Neural cell (in vitro differentiated cells): Measurements from ENCODE around the gene TRMT6. TPM values are rescaled to one million over a fixed set of nuclear protein-coding genes. Genes with fewer than 3 reads are reported as not detected.

Experiments
- H2AFZ ChIP-seq: fragments of 200-600, 300-800 bp; sonication (generic), shearing (Covaris generic); 2 replicates; pipeline ENCODE4 v1.6.0; 2014; ENCODE audit warnings: low read depth, mild to moderate bottlenecking, antibody characterized with exemption, low read length, moderate library complexity
- H3F3A ChIP-seq: fragments of 200-600 bp; shearing (Covaris generic); 2 replicates; pipeline ENCODE4 v1.6.1; 2016; ENCODE audit warnings: mild to moderate bottlenecking, moderate library complexity, mixed read lengths, antibody characterized with exemption, low read length; ENCODE audit not compliant: insufficient read depth, poor library complexity, severe bottlenecking
- H3K27ac ChIP-seq: fragments of 200-600, 300-800 bp; sonication (generic), shearing (Covaris generic); 2 replicates; pipeline ENCODE4 v1.5.1; 2014; ENCODE audit warnings: mild to moderate bottlenecking, low read length, moderate library complexity
- H3K27me3 ChIP-seq: fragments of 300-800, 200-600 bp; sonication (generic), shearing (Covaris generic); 2 replicates; pipeline ENCODE4 v1.6.0; 2014; ENCODE audit warnings: mild to moderate bottlenecking, low read depth, low read length, moderate library complexity; ENCODE audit not compliant: insufficient read depth
- H3K36me3 ChIP-seq: fragments of 300-800, 200-600 bp; sonication (generic), shearing (Covaris generic); 2 replicates; pipeline ENCODE4 v1.5.1; 2014; ENCODE audit warnings: mild to moderate bottlenecking, antibody characterized with exemption, low read length, moderate library complexity; ENCODE audit not compliant: insufficient read depth
- H3K4me2 ChIP-seq: fragments of 300-800, 200-600 bp; sonication (generic), shearing (Covaris generic); 2 replicates; pipeline ENCODE4 v1.6.0; 2014; ENCODE audit warnings: mild to moderate bottlenecking, low read length
- H3K4me3 ChIP-seq: fragments of 300-800, 200-600 bp; sonication (generic), shearing (Covaris generic); 2 replicates; pipeline ENCODE4 v1.5.1; 2014; ENCODE audit warnings: mild to moderate bottlenecking, low read length, moderate library complexity
- H3K79me2 ChIP-seq: fragments of 200-600 bp; shearing (Covaris generic); replicated peaks from 2 replicates; pipeline ENCODE4 v1.6.0; 2014; ENCODE audit warnings: mild to moderate bottlenecking, low read length, moderate library complexity; ENCODE audit not compliant: insufficient read depth
- H3K9ac ChIP-seq: fragments of 300-800, 200-600 bp; sonication (generic), shearing (Covaris generic); 2 replicates; pipeline ENCODE4 v1.6.1; 2016; ENCODE audit warnings: mild to moderate bottlenecking, low read length, mixed read lengths
- H3K9me2 ChIP-seq: fragments of 200-600 bp; shearing (Covaris generic); 2 replicates; pipeline ENCODE4 v1.6.1; 2016; ENCODE audit warnings: mild to moderate bottlenecking, low read length, mixed read lengths; ENCODE audit not compliant: insufficient read depth
- H3K9me3 ChIP-seq: fragments of 200-600, 300-800 bp; sonication (generic), shearing (Covaris generic); 2 replicates; pipeline ENCODE4 v1.6.1; 2016; ENCODE audit warnings: mild to moderate bottlenecking, mixed run types, low read length, moderate library complexity, mixed read lengths
- H4K20me1 ChIP-seq: fragments of 200-600 bp; shearing (Covaris generic); 2 replicates; pipeline ENCODE4 v1.6.1; 2016; ENCODE audit warnings: mild to moderate bottlenecking, mixed run types; ENCODE audit not compliant: insufficient read depth
- EP300 ChIP-seq: fragments of 450-650 bp; conservative IDR thresholded peaks from 2 replicates; pipeline ENCODE4 v1.6.1; 2014; ENCODE audit warnings: antibody characterized with exemption, mild to moderate bottlenecking, moderate library complexity; ENCODE audit not compliant: poor library complexity, severe bottlenecking
- EZH2 ChIP-seq: fragments of 200-600, 300-800 bp; shearing (Covaris generic), sonication (generic); IDR thresholded peaks from 2 replicates; pipeline ENCODE4 v1.6.1; 2014; ENCODE audit warnings: antibody characterized with exemption, low read length, borderline replicate concordance, mild to moderate bottlenecking; ENCODE audit not compliant: insufficient read depth, poor library complexity, severe bottlenecking
- MXI1 ChIP-seq: fragments of 450-650 bp; conservative IDR thresholded peaks from 2 replicates; pipeline ENCODE4 v1.6.1; 2014; ENCODE audit warnings: antibody characterized with exemption, mild to moderate bottlenecking; ENCODE audit not compliant: poor library complexity, severe bottlenecking
- POLR2AphosphoS5 ChIP-seq: IDR thresholded peaks from 2 replicates; pipeline ENCODE4 v1.6.1; 2012
- RAD21 ChIP-seq: fragments of 450-650 bp; conservative IDR thresholded peaks from 2 replicates; pipeline ENCODE4 v1.6.1; 2014; ENCODE audit warnings: antibody characterized with exemption, mild to moderate bottlenecking, moderate library complexity
- SMC3 ChIP-seq: fragments of 450-650 bp; conservative IDR thresholded peaks from 2 replicates; pipeline ENCODE4 v1.6.1; 2014; ENCODE audit warnings: antibody characterized with exemption, mild to moderate bottlenecking, moderate library complexity; ENCODE audit not compliant: poor library complexity
- TAF1 ChIP-seq: IDR thresholded peaks from 2 replicates; pipeline ENCODE4 v1.6.1; 2012; ENCODE audit warnings: low read depth
- polyA plus RNA-seq: library from polyadenylated mRNA; depleted of rRNA; stranded (reverse); fragments of >200 nt; gene quantifications from 2 replicates; pipeline ENCODE4 v1.2.3, GENCODE V29; 2014
- TF ChIP-seq, protein P1 (sequence below): fragments of 450-650 bp; IDR thresholded peaks from 2 replicates; pipeline ENCODE4 v1.5.1; 2014; ENCODE audit warnings: antibody characterized with exemption, mild to moderate bottlenecking, moderate library complexity; ENCODE audit not compliant: poor library complexity, severe bottlenecking
- TF ChIP-seq, protein P2 (sequence below): IDR thresholded peaks from 2 replicates; pipeline ENCODE4 v1.6.1; 2012; ENCODE audit warnings: borderline replicate concordance

Gene TRMT6
- polyA plus RNA-seq, 1 donor from 2014 or later, result 19.1 TPM

DNA sequence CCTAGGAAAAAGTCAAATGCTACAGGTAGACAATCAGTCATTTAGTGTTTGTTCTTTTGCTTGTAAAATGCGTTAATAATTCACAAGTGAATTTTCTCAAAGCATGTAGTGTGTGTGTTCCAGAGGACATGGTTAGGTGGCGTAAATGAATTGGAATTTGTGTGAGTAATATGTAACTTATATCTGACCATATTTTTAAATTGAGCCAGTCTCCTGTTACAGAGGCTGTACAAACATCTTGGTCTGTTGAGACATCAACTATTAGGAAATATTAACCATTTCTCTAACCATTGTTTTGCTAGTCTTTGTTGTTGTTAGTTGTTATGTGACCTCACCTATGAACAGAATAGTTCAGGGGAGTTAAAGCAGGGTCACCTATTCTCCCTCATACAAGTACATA is 22.8 kb upstream of the TRMT6 start:
- Histone ChIP-seq H3K9me3 (no peaks in the 10 kb centered on the region), H3K9me2 (no peaks in the 10 kb centered on the region), H2AFZ (no peak overlapping the region), H3K4me2 (no peak overlapping the region), H3K4me3 (no peak overlapping the region), H3K27ac (no peak overlapping the region), H3F3A (no peaks in the 10 kb centered on the region), H3K9ac (no peak overlapping the region), H3K27me3 (no peaks in the 10 kb centered on the region), H4K20me1 (no peaks in the 10 kb centered on the region), H3K79me2 (no peaks in the 10 kb centered on the region), H3K36me3 (no peaks in the 10 kb centered on the region)
- TF ChIP-seq EP300, result no peak

DNA sequence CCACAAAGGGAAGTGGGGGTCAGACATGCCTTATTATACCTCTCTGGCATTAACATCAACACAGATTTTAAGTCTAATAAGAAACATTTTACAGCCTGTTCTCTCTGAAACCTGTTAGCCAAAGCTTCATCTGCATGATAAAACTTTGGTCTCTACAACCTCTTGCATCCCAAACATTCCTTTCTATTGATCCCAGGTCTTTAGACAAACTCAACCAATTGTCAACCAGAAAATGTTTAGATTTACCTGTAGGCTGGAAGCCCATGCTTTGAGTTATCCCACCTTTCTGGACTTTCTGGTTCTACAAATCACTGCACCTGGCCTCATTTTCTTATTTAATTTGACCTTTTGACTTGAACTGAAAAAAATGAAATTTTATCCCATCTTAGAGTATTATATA is 20.9 kb upstream of the TRMT6 start:
- H3F3A ChIP-seq, result no peaks in the 10 kb centered on the region
- H3K27ac ChIP-seq, result no peak overlapping the region
- H3K9me3 ChIP-seq, result no peaks in the 10 kb centered on the region
- H3K36me3 ChIP-seq, result no peaks in the 10 kb centered on the region
- H3K79me2 ChIP-seq, result no peaks in the 10 kb centered on the region
- TF ChIP-seq, protein P1, sequence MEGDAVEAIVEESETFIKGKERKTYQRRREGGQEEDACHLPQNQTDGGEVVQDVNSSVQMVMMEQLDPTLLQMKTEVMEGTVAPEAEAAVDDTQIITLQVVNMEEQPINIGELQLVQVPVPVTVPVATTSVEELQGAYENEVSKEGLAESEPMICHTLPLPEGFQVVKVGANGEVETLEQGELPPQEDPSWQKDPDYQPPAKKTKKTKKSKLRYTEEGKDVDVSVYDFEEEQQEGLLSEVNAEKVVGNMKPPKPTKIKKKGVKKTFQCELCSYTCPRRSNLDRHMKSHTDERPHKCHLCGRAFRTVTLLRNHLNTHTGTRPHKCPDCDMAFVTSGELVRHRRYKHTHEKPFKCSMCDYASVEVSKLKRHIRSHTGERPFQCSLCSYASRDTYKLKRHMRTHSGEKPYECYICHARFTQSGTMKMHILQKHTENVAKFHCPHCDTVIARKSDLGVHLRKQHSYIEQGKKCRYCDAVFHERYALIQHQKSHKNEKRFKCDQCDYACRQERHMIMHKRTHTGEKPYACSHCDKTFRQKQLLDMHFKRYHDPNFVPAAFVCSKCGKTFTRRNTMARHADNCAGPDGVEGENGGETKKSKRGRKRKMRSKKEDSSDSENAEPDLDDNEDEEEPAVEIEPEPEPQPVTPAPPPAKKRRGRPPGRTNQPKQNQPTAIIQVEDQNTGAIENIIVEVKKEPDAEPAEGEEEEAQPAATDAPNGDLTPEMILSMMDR, result no peak
- TF ChIP-seq EP300, result no peak
- no peak for TF ChIP-seq SMC3
- TF ChIP-seq, protein P2, sequence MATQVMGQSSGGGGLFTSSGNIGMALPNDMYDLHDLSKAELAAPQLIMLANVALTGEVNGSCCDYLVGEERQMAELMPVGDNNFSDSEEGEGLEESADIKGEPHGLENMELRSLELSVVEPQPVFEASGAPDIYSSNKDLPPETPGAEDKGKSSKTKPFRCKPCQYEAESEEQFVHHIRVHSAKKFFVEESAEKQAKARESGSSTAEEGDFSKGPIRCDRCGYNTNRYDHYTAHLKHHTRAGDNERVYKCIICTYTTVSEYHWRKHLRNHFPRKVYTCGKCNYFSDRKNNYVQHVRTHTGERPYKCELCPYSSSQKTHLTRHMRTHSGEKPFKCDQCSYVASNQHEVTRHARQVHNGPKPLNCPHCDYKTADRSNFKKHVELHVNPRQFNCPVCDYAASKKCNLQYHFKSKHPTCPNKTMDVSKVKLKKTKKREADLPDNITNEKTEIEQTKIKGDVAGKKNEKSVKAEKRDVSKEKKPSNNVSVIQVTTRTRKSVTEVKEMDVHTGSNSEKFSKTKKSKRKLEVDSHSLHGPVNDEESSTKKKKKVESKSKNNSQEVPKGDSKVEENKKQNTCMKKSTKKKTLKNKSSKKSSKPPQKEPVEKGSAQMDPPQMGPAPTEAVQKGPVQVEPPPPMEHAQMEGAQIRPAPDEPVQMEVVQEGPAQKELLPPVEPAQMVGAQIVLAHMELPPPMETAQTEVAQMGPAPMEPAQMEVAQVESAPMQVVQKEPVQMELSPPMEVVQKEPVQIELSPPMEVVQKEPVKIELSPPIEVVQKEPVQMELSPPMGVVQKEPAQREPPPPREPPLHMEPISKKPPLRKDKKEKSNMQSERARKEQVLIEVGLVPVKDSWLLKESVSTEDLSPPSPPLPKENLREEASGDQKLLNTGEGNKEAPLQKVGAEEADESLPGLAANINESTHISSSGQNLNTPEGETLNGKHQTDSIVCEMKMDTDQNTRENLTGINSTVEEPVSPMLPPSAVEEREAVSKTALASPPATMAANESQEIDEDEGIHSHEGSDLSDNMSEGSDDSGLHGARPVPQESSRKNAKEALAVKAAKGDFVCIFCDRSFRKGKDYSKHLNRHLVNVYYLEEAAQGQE, result no peak
- TF ChIP-seq TAF1, result no peak
- H4K20me1 ChIP-seq, result no peaks in the 10 kb centered on the region
- H3K4me2 ChIP-seq, result no peak overlapping the region
- no peaks in the 10 kb centered on the region for H3K27me3 ChIP-seq
- no peak overlapping the region for H3K4me3 ChIP-seq
- no peaks in the 10 kb centered on the region for H3K9me2 ChIP-seq
- H3K9ac ChIP-seq, result no peak overlapping the region
- no peak overlapping the region for H2AFZ ChIP-seq

DNA sequence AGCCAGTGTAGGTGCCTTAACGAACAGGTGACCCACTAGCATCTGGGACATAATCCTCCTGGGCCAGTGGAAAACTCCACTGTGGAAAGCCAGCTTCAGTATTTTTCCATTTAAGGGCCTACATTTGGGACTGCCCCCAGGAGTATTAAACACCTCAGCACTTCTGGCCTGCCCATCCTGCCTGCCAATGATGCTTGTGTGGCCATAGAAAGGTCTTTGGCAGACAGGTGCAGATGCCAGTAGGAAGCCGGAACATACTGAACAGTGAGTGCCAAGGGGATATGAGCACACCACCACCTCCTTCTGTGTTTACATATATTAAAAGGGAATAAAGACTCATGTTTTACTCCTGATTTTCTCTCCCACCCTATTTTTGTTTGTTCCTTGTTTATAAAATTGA is 20.0 kb upstream of the TRMT6 start:
- Histone ChIP-seq H3K4me3 (no peak overlapping the region), H3K9me3 (no peaks in the 10 kb centered on the region), H2AFZ (no peak overlapping the region), H4K20me1 (no peaks in the 10 kb centered on the region), H3K27me3 (no peaks in the 10 kb centered on the region), H3K27ac (no peak overlapping the region), H3K79me2 (no peaks in the 10 kb centered on the region), H3K9ac (no peak overlapping the region), H3F3A (no peaks in the 10 kb centered on the region), H3K36me3 (no peaks in the 10 kb centered on the region), H3K4me2 (no peak overlapping the region), H3K9me2 (no peaks in the 10 kb centered on the region)
- TF ChIP-seq MXI1, result no peak
- TF ChIP-seq, protein P2, result no peak
- TF ChIP-seq SMC3, result no peak
- TF ChIP-seq EZH2, result no peak
- TF ChIP-seq TAF1, result no peak
- no peak for TF ChIP-seq POLR2AphosphoS5
- TF ChIP-seq, protein P1, result no peak
- TF ChIP-seq RAD21, result no peak
- no peak for TF ChIP-seq EP300
